Suppressor macrophage (primary cell): ENCODE results near the gene IGF2.

ENCODE experiments used
- DNase-seq, 4 experiments: peaks; one replicate each; pipeline ENCODE4 v3.0.0-alpha.2; 2020 to 2022

IGF2 gene

GRCh38 chr11:2169626-2170570 is 30.7 kb upstream of the IGF2 start:
- no peak for DNase-seq

- no peak for DNase-seq
These were observed 29.8 kb upstream of the IGF2 start for GRCh38 chr11:2169005-2169378.

DNA sequence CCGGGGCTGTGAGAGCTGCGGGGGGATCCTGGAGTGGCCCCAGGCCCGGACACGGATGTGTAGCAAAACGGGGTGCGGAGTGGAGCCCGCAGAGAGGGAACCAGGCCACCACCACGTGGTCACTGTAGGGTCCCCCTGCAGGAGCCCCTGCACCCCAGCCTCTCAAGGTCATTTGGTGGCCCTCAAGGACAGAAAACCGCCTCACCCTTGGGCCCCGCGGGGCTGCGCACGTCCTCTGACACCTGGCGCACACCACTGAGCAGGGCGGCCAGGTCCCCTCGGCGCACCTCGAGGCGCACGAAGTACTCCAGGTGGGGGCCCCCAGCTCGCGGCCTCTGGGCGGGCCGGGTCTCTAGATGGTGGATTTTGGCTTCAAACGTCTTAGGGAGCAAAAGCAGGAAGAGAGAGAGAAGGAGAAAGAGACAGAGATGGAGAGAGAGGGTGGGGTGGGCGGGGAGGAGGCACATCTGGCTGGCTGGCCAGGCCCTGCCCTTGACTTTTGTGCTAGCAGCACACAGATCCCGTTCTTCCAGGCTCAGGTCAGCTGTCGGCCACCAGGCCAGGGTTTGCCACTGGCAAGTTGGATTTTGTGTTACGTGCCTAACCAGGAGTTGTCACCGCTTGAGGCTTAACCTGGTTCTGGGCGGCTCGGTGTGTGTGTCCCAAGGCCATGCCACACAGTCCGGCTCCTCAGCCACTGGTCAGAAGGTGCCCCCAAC is 29.3 kb upstream of the IGF2 start:
- no peak for DNase-seq

- no peak for DNase-seq
These were observed 28.2 kb upstream of the IGF2 start for GRCh38 chr11:2167141-2168045.

DNA sequence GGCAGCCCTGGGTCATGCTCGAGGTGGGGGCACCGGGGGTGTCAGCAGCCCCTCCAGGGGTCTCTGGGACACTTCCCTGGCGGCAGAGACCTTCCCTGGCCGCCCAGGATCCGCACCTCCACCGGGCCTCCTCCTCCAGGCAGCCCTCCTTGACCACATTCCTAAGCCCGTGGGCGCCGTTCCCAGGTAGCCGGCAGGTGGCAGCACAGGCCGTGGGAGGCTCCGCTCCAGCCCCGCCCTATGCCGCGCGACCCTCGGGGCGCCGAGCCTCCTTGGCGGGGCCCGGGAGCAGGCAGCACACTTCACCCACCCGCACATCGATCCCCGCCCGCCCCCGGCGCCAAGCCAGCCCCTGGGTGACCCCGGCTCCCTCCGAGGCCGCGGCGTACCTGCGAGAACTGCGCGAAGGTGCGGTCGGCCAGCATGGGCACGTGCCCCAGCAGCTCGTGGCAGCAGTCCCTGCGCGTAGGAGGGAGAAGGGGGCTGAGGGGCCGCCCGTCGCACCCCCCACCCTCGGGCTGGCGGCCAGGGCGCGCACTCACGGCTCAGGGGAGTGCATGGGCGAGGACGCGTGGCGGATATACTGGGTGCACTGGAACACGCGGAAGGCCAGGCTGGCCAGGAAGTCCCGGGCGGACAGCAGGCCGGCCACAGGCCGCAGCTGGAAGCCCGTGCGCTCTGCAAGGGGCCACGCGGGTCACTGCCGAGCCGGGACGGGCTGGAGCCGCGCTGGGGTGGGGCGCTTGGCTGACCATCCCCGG is 27.1 kb upstream of the IGF2 start:
- peak in 2 of 4 experiments; percentile 31 to 52 for DNase-seq

DNA sequence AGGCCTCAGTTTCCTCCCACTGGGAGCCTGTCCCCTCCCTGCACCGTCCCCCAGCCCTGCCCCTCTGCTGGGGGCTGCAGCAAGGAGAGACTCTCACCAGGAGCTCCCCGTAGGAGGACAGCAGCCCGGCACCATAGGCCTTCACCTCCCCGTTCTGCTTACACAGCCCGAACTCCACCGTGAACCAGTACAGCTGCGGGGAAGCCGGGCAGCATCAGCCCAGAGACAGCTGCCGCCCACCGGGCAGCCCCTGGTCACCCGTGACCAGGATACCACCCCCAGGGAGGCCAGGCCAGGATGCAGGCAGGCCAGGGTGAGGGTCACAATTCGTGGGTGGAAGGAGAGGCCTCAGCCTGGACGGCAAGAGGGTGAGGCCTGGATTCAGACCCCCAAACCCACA is 26.4 kb upstream of the IGF2 start:
- no peak for DNase-seq

DNA sequence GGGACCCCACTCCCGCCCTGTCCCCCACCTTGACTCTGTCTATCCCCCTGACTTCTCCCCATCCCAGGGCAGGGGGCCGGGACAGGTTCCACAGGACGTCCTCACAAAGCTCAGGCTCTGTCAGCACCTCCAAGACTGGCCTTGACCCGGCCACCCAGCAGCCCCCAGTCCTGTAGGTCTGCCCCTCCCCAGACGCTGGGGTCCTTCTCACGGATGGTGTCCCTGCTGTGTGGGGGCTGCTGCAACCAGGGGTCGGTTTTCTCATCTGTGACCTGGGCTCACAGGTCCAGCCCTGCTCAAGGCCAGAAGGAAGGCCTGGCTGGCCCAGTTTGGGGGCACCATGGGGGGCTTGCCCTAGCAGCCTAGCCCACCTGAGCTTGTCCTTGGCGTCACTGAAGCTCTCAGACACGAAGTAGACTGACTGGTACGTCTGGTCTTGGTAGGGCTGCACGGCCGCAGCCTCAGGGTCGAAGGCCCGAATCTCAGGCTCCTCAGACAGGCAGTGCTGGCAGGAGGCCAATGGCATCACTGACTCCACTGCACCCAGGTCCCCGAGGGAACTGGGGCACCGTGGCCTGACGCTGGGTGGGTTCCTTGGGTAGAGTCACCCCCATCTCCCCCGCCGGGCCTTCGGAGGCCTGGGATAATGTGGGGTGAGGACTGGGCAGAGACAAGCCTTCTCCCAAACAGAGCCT is 25.8 kb upstream of the IGF2 start:
- DNase-seq = no peak

- DNase-seq = no peak
These were observed 24.9 kb upstream of the IGF2 start for GRCh38 chr11:2164081-2164480.

- DNase-seq = no peak
These were observed 24.3 kb upstream of the IGF2 start for GRCh38 chr11:2163428-2163978.

DNA sequence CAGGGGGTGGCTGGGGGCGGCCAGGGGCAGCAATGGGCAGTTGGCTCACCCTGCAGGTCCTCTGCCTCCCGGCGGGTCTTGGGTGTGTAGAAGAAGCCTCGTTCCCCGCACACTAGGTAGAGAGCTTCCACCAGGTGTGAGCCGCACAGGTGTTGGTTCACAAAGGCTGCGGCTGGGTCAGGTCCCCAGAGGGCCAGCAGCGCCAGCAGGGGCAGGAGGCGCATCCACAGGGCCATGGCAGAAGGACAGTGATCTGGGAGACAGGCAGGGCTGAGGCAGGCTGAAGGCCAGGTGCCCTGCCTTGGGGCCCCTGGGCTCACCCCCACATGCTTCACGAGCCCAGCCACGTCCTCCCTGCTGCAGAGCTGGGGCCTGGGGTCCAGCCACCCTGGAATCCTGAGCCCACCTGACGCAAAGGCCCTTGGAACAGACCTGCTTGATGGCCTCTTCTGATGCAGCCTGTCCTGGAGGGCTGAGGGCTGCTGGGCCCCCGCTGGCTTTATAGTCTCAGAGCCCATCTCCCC is 21.6 kb upstream of the IGF2 start, which contains the start of gene INS:
Gene INS, minus strand, starts transcription at position 474 of the 524 bp plus-strand sequence. Its CDS starts 238 bp downstream, at position 236.
- no peak for DNase-seq

GRCh38 chr11:2159536-2160413 is 20.6 kb upstream of the IGF2 start:
- no peak for DNase-seq

DNA sequence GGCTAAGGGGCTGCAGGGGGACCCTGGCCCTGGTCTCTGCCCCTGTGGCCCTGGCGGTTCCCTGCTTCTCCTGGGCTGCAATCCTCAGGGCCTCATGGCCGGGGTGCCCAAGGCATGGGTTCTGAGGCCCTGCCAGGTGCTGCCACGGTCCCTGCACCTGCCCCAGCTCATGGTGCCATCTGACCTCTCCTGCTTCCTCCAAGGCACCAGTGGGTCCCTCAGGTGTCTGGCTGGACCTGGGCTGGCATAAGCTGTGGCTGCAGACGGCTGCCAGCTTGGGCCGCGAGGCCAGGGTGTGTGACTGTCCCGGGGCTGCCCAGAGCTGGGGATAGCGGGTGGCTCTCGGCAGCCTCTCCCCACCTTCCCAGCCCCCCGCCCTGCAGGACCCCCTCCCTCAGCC is 19.8 kb upstream of the IGF2 start:
- DNase-seq = no peak

DNA sequence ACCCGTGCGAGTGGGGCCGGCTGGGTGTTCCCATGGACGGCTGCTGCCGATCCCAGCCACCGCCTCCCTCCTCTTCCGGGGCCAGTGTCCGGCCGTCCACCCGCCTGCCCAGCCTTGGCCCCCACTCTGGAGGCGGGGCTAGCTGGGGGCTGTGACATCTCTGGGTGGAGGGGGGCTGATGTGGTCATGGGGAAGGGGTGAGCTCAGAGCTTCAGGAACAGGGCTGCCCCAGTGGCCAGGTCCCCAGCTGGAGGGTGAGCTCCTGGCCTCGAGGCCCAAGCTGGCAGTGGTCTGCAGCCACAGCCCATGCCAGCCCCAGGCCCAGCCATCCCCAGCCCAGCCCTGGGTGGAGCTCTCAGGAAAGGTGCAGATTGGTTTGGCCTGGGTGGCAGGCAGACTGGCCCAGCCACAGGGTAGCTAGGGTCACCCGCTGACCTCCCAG is 19.1 kb upstream of the IGF2 start:
- DNase-seq = no peak

DNA sequence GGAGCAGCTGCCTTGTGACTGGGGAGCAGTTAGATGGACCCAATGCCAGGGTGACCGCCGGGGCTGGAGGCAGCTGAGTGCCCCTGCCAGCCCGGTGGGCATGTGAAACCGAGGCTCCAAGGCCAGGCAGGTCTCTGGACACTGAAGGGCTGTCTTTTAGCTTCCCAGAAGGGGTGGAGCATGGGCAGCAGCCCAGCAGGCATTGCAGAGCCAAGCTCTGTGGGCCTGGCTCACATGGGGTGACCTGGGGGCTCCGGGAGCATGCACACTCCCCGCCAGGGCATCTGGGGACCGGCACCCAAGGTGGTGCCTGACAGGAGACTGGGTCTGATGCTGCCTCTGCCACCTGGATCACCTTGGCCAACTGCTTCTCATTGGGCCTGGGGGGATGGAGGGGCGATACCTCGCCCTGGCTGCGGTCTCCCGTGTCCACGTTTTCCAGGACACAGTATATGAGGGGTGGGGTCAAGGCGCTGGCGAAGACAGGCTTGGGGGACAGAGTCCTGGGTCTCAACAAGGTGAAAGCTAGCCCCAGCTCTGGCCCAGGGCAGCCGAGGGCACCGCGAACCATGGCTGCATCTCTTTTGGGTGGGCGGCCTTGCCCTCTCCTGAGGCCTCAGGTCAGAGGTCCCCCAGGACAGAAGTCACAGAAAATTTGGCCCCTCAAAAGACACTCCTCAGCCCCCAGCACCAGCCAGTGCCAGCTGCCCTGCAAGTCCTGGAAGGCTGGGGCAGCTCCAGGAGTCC is 18.3 kb upstream of the IGF2 start:
- DNase-seq = no peak

DNA sequence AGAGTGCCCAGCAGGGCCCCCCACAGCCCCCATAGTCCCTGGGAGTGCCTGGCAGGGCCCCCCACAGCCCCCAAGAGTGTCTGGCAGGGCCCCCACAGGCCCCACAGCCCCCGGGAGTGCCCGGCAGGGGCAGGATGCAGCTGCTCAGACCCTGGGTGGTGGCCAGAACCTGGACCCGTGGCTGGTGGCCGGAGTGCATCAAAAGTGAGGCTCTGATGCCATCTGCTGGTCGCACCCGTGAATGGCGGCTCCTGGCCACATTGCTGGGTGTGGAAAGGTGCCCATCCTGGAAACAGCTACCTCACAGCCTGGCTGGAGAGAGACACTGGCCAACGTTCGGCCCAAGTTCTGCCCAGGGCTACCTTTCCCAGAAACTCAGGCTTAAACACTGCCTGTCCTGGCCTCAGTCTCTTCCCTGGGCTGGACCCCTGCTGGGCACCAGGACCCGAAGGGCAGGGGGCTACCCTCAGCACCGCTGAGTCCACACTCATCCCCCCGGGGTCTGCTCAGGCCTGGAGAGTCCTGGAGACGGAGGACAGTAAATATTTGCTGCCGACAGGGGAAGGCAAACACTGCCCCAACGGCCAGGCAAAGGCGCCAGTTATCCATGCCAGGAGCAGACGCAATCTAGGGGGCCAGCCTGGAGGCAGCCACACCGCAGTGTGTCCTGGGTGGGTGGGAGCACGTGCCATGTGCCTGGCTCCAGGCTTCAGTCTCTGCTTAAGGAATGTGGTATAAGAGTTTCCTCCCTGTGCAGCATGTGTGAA is 17.4 kb upstream of the IGF2 start:
- peak; percentile 67 to 81 (median 80) for DNase-seq

DNA sequence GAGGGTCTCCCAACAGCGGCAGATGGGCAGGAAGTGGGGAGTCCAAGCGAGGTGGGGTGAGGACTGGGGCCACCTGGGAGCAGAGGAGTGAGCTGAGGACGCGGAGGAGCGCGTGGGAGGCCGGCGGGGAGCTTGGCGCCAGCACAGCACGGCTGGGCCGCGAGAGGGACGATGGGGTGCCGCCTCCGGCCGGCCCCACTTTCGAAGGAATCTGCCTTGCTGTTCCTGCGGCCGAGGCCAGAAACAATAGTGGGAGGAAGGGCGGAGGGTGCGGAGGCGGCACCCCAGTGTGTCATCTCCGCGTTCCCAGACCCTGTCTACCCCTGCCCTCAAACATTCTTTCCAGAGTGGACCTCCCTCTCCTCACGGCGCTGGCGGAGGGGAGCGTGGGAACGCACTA is 16.3 kb upstream of the IGF2 start:
- DNase-seq = no peak

DNA sequence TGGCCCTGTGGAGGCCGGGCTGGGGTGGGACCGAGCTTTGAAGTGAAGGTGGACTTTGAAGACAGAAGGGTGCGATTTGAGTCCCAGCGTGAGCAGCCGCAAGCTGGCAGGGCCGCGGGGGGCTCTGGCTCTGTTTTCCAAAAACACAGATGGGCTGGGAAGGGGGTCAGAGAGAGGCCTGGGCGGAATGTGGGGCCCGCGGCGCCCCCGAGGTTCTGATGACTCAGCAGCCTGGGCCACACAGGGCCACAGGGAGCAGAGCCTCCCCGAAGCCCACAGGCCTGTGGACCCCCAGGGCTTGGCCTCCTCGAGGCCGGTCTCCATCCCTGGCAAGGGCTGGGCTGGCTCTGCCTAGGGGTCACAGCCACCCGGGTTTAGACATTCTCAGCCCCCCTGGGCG is 15.7 kb upstream of the IGF2 start:
- no peak for DNase-seq

DNA sequence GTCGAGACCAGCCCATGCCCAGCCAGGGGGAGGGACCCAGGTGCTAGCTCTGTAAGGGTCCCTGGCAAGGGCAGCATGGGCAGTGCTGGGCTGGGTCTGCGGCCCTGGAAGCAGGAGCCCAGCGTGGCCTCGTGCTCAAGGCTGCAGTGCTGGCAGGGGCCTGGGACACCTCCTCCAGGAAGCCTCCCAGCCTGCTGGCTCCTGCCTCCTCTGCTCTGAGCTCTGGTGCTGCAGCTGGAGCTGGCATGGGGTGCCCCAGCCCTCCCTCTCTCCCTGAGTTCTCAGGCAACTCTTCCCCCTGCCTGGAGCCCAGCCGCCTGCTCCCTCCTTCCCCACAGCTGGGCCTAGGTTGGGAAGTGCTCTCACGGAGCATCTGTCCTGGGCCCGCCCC is 15.0 kb upstream of the IGF2 start:
- no peak for DNase-seq
